Activated CD4-positive, alpha-beta memory T cell treated with anti-CD3 and anti-CD28 coated beads, Interleukin-2, amount 10 ng/mL, durations not matched to agents 7 days and 5 days (primary cell): ENCODE results near the gene KCTD19. TPM values are rescaled to one million over a fixed set of nuclear protein-coding genes. Genes with fewer than 3 reads are reported as not detected.
A peak's percentile ranks its signal among the peaks of the same experiment; 100 is the strongest.

Source experiments
- CTCF ChIA-PET: fragments of 350-600 bp; sonication (Branson Sonifier 250); formaldehyde crosslinking; loops from one replicate; lab custom pipeline; 2021; ENCODE audit warnings: antibody characterized with exemption, inconsistent platforms; lab: Charles Lee
- POLR2A ChIA-PET: fragments of 350-600 bp; sonication (Branson Sonifier 250); formaldehyde crosslinking; loops from one replicate; lab custom pipeline; 2021; ENCODE audit warnings: antibody characterized with exemption; lab: Charles Lee
- DNase-seq: peaks from one replicate; pipeline ENCODE4 v3.0.0-alpha.2; 2020
- H3K27ac Mint-ChIP-seq: one replicate; pipeline ENCODE4 v1.8.0; 2021; ENCODE audit warnings: mild to moderate bottlenecking, mixed read lengths
- H3K27me3 Mint-ChIP-seq: one replicate; pipeline ENCODE4 v1.8.0; 2021; ENCODE audit warnings: mixed read lengths
- H3K36me3 Mint-ChIP-seq: one replicate; pipeline ENCODE4 v1.8.0; 2021; ENCODE audit warnings: low read depth, mixed read lengths
- H3K4me1 Mint-ChIP-seq: one replicate; pipeline ENCODE4 v1.8.0; 2021; ENCODE audit warnings: mixed read lengths
- H3K4me3 Mint-ChIP-seq: one replicate; pipeline ENCODE4 v1.8.0; 2021; ENCODE audit warnings: mild to moderate bottlenecking, mixed read lengths
- H3K9me3 Mint-ChIP-seq: one replicate; pipeline ENCODE4 v1.8.0; 2021; ENCODE audit warnings: mixed read lengths
- total RNA-seq, 2 experiments: library from RNA; stranded (reverse); gene quantifications; one replicate each; pipeline ENCODE4 v1.2.3, GENCODE V29; 2021

KCTD19 gene
- total RNA-seq, 2 experiments from 2014 or later, result 0.20 to 0.48 TPM

GRCh38 chr16:67243481-67243880, 83.1 kb downstream of the KCTD19 start:
- peaks cover 5% of the 10 kb centered on the region for H3K27me3 Mint-ChIP-seq
- no peak for DNase-seq
- peaks cover 61% of the 10 kb centered on the region for H3K4me1 Mint-ChIP-seq
- peaks cover 19% of the 10 kb centered on the region for H3K36me3 Mint-ChIP-seq
- H3K27ac Mint-ChIP-seq, result peak overlapping the region; percentile 98
- no peaks in the 10 kb centered on the region for H3K9me3 Mint-ChIP-seq
- peak overlapping the region; percentile 8 for H3K4me3 Mint-ChIP-seq
- CTCF ChIA-PET, result interaction anchor here (1.4 to 5.0 kb wide), 5 partner anchors 18 to 238 kb away, joined by 3 to 58 read pairs (median 6); partner anchors contain the start of genes ATP6V0D1, ELMO3 and TMEM208
- POLR2A ChIA-PET, result interaction anchor here (1.1 to 15.4 kb wide), 7 partner anchors 9 to 230 kb away, joined by 3 to 187 read pairs (median 9); partner anchors contain the start of genes E2F4 and TMEM208

DNA sequence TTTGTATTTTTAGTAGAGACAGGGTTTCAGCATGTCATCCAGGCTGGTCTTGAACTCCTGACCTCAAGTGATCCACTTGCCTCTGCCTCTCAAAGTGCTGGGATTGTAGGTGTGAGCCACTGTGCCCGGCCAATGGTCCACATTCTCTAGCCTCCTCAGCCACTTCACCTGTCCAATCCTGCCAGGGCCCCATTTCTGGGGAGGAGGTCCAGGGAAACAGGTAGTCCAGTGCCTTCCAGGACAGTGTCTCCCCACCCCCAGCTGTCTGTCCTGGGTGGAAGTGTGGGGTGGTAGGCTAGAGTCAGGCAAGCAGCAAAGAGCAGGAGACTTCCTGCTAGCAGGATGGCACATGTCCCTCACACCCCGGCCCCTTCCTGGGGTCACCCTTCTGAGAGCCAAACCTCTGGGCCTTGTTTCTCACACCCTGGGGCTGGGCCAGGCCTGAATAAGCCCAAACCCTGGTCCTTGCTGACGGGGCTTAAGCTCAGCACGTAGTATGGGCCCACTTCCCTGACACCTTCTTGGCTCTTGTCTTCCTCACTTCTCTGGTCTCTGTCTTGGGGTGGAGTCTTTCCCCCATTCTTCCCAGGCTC, 84.3 kb downstream of the KCTD19 start:
- POLR2A ChIA-PET, result interaction anchor here (15.4 kb wide), 1 partner anchor 16 kb away, joined by 187 read pairs; the partner anchor contains the start of gene TMEM208
- Mint-ChIP-seq H3K27me3 (no peaks in the 10 kb centered on the region), H3K36me3 (peaks cover 31% of the 10 kb centered on the region), H3K27ac (peak overlapping the region; percentile 23), H3K4me3 (no peak overlapping the region), H3K4me1 (peaks cover 63% of the 10 kb centered on the region), H3K9me3 (no peaks in the 10 kb centered on the region)
- CTCF ChIA-PET, result interaction anchor here (1.3 to 1.4 kb wide), 2 partner anchors 50 to 281 kb away, joined by 3 read pairs; partner anchors contain the start of gene CES3
- no peak for DNase-seq

DNA sequence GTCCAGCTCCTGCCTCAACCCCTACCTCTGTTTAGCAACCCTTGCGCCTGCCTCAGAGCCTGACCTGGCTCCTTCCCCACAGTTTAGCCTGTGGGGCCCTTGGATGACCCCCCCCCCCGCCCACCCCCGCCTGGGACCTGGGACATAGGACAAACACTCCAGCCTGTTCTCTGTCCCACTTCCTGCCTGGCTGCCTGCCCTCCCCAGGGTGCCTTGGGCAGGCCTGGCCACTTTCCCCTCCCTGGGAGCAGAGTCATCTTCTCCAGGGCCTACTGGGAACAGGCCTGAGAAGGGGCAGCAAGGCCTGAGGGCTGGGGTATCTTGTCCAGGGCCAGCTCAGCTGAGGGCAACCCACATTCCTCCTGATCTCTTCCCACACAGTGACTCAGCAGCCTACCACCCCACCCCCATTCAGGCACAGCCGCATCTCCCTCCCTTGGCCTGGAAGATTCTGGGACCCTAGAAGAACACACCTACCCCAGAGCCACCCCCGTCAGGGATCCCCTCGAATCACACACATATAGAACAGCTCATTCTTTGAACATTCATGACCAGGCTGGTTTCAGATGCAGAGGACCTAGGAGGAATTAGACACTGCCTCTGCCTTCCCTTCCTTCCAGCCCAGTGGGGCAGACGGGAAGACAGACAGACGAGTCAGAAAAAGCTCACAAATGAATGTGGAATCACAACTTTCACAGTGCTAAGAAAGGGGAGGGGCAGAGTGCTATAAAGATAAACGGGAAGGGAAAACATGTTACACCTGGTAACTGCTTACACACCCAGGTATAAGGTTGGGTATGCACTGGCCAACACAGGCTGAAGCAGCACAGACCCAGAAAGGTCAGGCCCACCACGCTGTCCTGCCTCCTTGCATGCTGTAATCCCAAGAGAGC, 85.3 kb downstream of the KCTD19 start:
- H3K4me1 Mint-ChIP-seq, result peaks cover 71% of the 10 kb centered on the region
- POLR2A ChIA-PET, result interaction anchor here (15.4 kb wide), 1 partner anchor 15 kb away, joined by 187 read pairs; the partner anchor contains the start of gene TMEM208
- H3K27me3 Mint-ChIP-seq, result no peaks in the 10 kb centered on the region
- DNase-seq, result no peak
- H3K36me3 Mint-ChIP-seq, result peaks cover 39% of the 10 kb centered on the region
- H3K9me3 Mint-ChIP-seq, result no peaks in the 10 kb centered on the region
- CTCF ChIA-PET, result interaction anchor here (0.6 kb wide), 1 partner anchor 271 kb away, joined by 4 read pairs; no protein-coding TSS in a partner anchor
- H3K4me3 Mint-ChIP-seq, result no peak overlapping the region
- H3K27ac Mint-ChIP-seq, result peak overlapping the region; percentile 38

DNA sequence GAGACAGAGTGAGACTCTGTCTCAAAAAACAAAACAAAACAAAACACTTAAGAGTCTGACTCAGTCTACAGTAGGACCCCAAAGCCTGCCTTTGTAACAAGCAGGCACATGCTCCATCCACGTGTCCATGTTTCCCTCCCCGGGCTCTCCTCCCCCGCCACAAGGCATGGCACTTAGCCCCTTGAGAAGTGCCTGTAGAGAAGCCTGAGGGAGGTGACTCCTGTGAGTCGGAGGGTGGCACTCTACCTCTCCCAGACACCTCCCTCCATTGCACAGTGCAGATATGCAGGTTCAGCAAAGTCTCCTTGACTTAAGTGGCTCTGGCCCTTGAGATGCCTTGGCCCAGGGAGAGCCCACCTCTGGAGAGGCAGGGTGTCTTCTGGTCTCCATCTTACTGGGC, 86.0 kb downstream of the KCTD19 start:
- Mint-ChIP-seq H3K36me3 (peaks cover 47% of the 10 kb centered on the region), H3K4me3 (no peak overlapping the region), H3K4me1 (peaks cover 75% of the 10 kb centered on the region), H3K27me3 (no peaks in the 10 kb centered on the region), H3K9me3 (no peaks in the 10 kb centered on the region), H3K27ac (peak overlapping the region; percentile 14)
- no peak for DNase-seq
- ChIA-PET CTCF (no interaction called here), POLR2A (interaction anchor here (15.4 kb wide), 1 partner anchor 14 kb away, joined by 187 read pairs; the partner anchor contains the start of gene TMEM208)

Other genes with a start within 250 kb of the KCTD19 start
- 10 to 100 TPM; 12.4 to 13.3 TPM for gene PHAF1, start 216.8 kb downstream of the KCTD19 start, total RNA-seq
- 10 to 100 TPM; 14.6 to 16.2 TPM for gene B3GNT9, start 175.7 kb downstream of the KCTD19 start, total RNA-seq
- 10 to 100 TPM; 96.9 to 97.3 TPM for gene TRADD, start 166.8 kb downstream of the KCTD19 start, total RNA-seq
- gene FBXL8, start 166.8 kb downstream of the KCTD19 start, total RNA-seq, result 10 to 100 TPM; 52.3 to 54.4 TPM
- gene HSF4, start 162.0 kb downstream of the KCTD19 start, total RNA-seq, result 100 to 1,000 TPM; 107 to 110 TPM
- gene NOL3, start 156.2 kb downstream of the KCTD19 start, total RNA-seq, result 10 to 100 TPM; 35.6 to 36.7 TPM
- 10 to 100 TPM; 63.9 to 70.9 TPM for gene MATCAP1, start 142.8 kb downstream of the KCTD19 start, total RNA-seq
- gene EXOC3L1, start 136.6 kb downstream of the KCTD19 start, total RNA-seq, result not detected
- gene E2F4, start 134.6 kb downstream of the KCTD19 start, total RNA-seq, result 100 to 1,000 TPM; 127 to 131 TPM
- gene ELMO3, start 127.6 kb downstream of the KCTD19 start, total RNA-seq, result 1 to 10 TPM; 7.3 to 8.3 TPM
- gene TMEM208, start 99.6 kb downstream of the KCTD19 start, total RNA-seq, result 10 to 100 TPM; 39.6 to 39.7 TPM
- gene FHOD1, start 79.3 kb downstream of the KCTD19 start, total RNA-seq, result 10 to 100 TPM; 94.8 to 99.1 TPM
- 1 to 10 TPM; 2.2 to 2.8 TPM for gene SLC9A5, start 77.8 kb downstream of the KCTD19 start, total RNA-seq
- 10 to 100 TPM in 1 of 2 experiments, 1 to 10 TPM in 1; 9.2 to 10.9 TPM for gene PLEKHG4, start 47.2 kb downstream of the KCTD19 start, total RNA-seq
- not detected for gene LRRC36, start 74 bp upstream of the KCTD19 start, total RNA-seq
- not detected for gene TPPP3, start 66.8 kb upstream of the KCTD19 start, total RNA-seq
- under 1 TPM; 0.23 to 0.45 TPM for gene ZDHHC1, start 89.7 kb upstream of the KCTD19 start, total RNA-seq
- gene HSD11B2, start 104.4 kb upstream of the KCTD19 start, total RNA-seq, result not detected
- 10 to 100 TPM; 52.8 to 59.5 TPM for gene ATP6V0D1, start 154.4 kb upstream of the KCTD19 start, total RNA-seq
- not detected for gene AGRP, start 156.8 kb upstream of the KCTD19 start, total RNA-seq
- 10 to 100 TPM; 24.6 to 32.7 TPM for gene RIPOR1, start 202.1 kb upstream of the KCTD19 start, total RNA-seq
- 10 to 100 TPM; 74.9 to 76.9 TPM for gene CTCF, start 235.8 kb upstream of the KCTD19 start, total RNA-seq